Neural progenitor cell (in vitro differentiated cells): ENCODE results near the gene DLG2. TPM values are rescaled to one million over a fixed set of nuclear protein-coding genes. Genes with fewer than 3 reads are reported as not detected.

Experiments
- DNase-seq: peaks from one replicate; pipeline ENCODE4 v3.0.0-alpha.2; 2016; ENCODE audit warnings: low spot score
- H2AFZ ChIP-seq: fragments of 200-600 bp; sonication (generic); replicated peaks from 2 replicates; pipeline ENCODE4 v1.6.1; 2016; ENCODE audit warnings: antibody characterized with exemption
- H3F3A ChIP-seq: fragments of 200-600 bp; sonication (generic); 2 replicates; pipeline ENCODE4 v1.6.1; 2016; ENCODE audit warnings: antibody characterized with exemption, low read depth
- H3K27ac ChIP-seq: fragments of 200-600 bp; sonication (generic); 2 replicates; pipeline ENCODE4 v1.5.1; 2016; ENCODE audit warnings: mild to moderate bottlenecking
- H3K27me3 ChIP-seq: fragments of 200-600 bp; sonication (generic); 2 replicates; pipeline ENCODE4 v1.6.1; 2016; ENCODE audit warnings: mild to moderate bottlenecking, moderate library complexity
- H3K36me3 ChIP-seq: fragments of 200-600 bp; sonication (generic); 2 replicates; pipeline ENCODE4 v1.5.1; 2016
- H3K4me1 ChIP-seq: fragments of 200-600 bp; sonication (generic); 2 replicates; pipeline ENCODE4 v1.6.1; 2016; ENCODE audit warnings: mixed run types
- H3K4me2 ChIP-seq: fragments of 200-600 bp; sonication (generic); 2 replicates; pipeline ENCODE4 v1.6.1; 2016
- H3K4me3 ChIP-seq: fragments of 200-600 bp; sonication (generic); 2 replicates; pipeline ENCODE4 v1.5.1; 2016
- H3K79me2 ChIP-seq: fragments of 200-600 bp; sonication (generic); 2 replicates; pipeline ENCODE4 v1.6.1; 2016; ENCODE audit warnings: low read depth
- H3K9ac ChIP-seq: fragments of 200-600 bp; sonication (generic); 2 replicates; pipeline ENCODE4 v1.6.1; 2016
- H3K9me3 ChIP-seq: fragments of 200-600 bp; sonication (generic); 2 replicates; pipeline ENCODE4 v1.5.1; 2016; ENCODE audit warnings: low read depth
- H4K20me1 ChIP-seq: fragments of 200-600 bp; sonication (generic); 2 replicates; pipeline ENCODE4 v1.6.1; 2016; ENCODE audit warnings: low read depth
- H3K27ac Mint-ChIP-seq: 3 replicates; pipeline ENCODE4 v1.8.0; 2021; ENCODE audit warnings: mixed read lengths
- H3K27me3 Mint-ChIP-seq: 2 replicates; pipeline ENCODE4 v1.8.0; 2022; ENCODE audit warnings: low read depth, mild to moderate bottlenecking, inconsistent platforms, moderate library complexity, mixed read lengths; ENCODE audit not compliant: insufficient read depth
- H3K36me3 Mint-ChIP-seq: 3 replicates; pipeline ENCODE4 v1.8.0; 2021; ENCODE audit warnings: mixed read lengths
- H3K4me1 Mint-ChIP-seq: 3 replicates; pipeline ENCODE4 v1.8.0; 2021; ENCODE audit warnings: mixed read lengths
- H3K4me3 Mint-ChIP-seq: 3 replicates; pipeline ENCODE4 v1.8.0; 2021; ENCODE audit warnings: mild to moderate bottlenecking, moderate library complexity, mixed read lengths
- H3K9me3 Mint-ChIP-seq: 3 replicates; pipeline ENCODE4 v1.8.0; 2020; ENCODE audit warnings: mixed read lengths
- CTCF ChIP-seq: fragments of 200-600 bp; sonication (generic); IDR thresholded peaks from 2 replicates; pipeline ENCODE4 v1.5.1; 2017; ENCODE audit warnings: antibody characterized with exemption, mild to moderate bottlenecking
- EZH2 ChIP-seq: fragments of 200-600 bp; sonication (generic); IDR thresholded peaks from 2 replicates; pipeline ENCODE4 v1.6.1; 2017; ENCODE audit warnings: antibody characterized with exemption, mild to moderate bottlenecking, moderate library complexity
- EZH2phosphoT487 ChIP-seq: fragments of 200-600 bp; sonication (generic); IDR thresholded peaks from 2 replicates; pipeline ENCODE4 v1.6.1; 2017; ENCODE audit warnings: antibody characterized with exemption
- total RNA-seq: library from RNA; depleted of rRNA; stranded (reverse); fragments of >200 nt; gene quantifications from 2 replicates; pipeline ENCODE4 v1.2.3, GENCODE V29; 2015; ENCODE audit warnings: low replicate concordance

DLG2 gene
- total RNA-seq, 1 donor from 2014 or later = 7.5 TPM

GRCh38 chr11:83540728-83541127 is 2086.4 kb downstream of the DLG2 start:
- H3K27ac ChIP-seq = no peak overlapping the region
- no peaks in the 10 kb centered on the region for H3K9me3 Mint-ChIP-seq
- no peaks in the 10 kb centered on the region for H3K79me2 ChIP-seq
- no peak for DNase-seq
- H3K9ac ChIP-seq = no peak overlapping the region
- H3K4me3 ChIP-seq = no peak overlapping the region
- no peaks in the 10 kb centered on the region for H3K36me3 ChIP-seq
- no peak overlapping the region for H3K4me2 ChIP-seq
- peaks cover 6% of the 10 kb centered on the region for H3K4me1 ChIP-seq
- peaks cover 27% of the 10 kb centered on the region for H3K4me1 Mint-ChIP-seq
- H3K27ac Mint-ChIP-seq = no peak overlapping the region
- peaks cover 2% of the 10 kb centered on the region for H3K27me3 Mint-ChIP-seq
- no peak overlapping the region for H2AFZ ChIP-seq
- H3F3A ChIP-seq = no peaks in the 10 kb centered on the region
- H3K9me3 ChIP-seq = no peaks in the 10 kb centered on the region
- H3K27me3 ChIP-seq = no peaks in the 10 kb centered on the region
- no peaks in the 10 kb centered on the region for H4K20me1 ChIP-seq
- TF ChIP-seq EZH2 = no peak
- no peak for TF ChIP-seq CTCF
- no peak for TF ChIP-seq EZH2phosphoT487
- H3K36me3 Mint-ChIP-seq = no peaks in the 10 kb centered on the region
- H3K4me3 Mint-ChIP-seq = no peak overlapping the region

- peak; percentile 3 for DNase-seq
- Mint-ChIP-seq H3K36me3 (no peaks in the 10 kb centered on the region), H3K27me3 (peaks cover 2% of the 10 kb centered on the region), H3K9me3 (no peaks in the 10 kb centered on the region), H3K27ac (no peak overlapping the region), H3K4me3 (no peak overlapping the region), H3K4me1 (peaks cover 22% of the 10 kb centered on the region)
- no peak for TF ChIP-seq EZH2phosphoT487
- no peak for TF ChIP-seq CTCF
- TF ChIP-seq EZH2 = no peak
- H3F3A ChIP-seq = no peaks in the 10 kb centered on the region
- H3K27ac ChIP-seq = no peak overlapping the region
- H3K4me1 ChIP-seq = peaks cover under 1% of the 10 kb centered on the region
- H3K9ac ChIP-seq = no peak overlapping the region
- H3K4me2 ChIP-seq = no peak overlapping the region
- H3K9me3 ChIP-seq = no peaks in the 10 kb centered on the region
- H3K79me2 ChIP-seq = no peaks in the 10 kb centered on the region
- no peak overlapping the region for H2AFZ ChIP-seq
- H3K27me3 ChIP-seq = no peaks in the 10 kb centered on the region
- no peaks in the 10 kb centered on the region for H4K20me1 ChIP-seq
- H3K4me3 ChIP-seq = no peak overlapping the region
- H3K36me3 ChIP-seq = no peaks in the 10 kb centered on the region
These were observed 2086.9 kb downstream of the DLG2 start for GRCh38 chr11:83540112-83540675.

GRCh38 chr11:83538286-83538685 is 2088.9 kb downstream of the DLG2 start:
- Histone ChIP-seq H3K27me3 (no peaks in the 10 kb centered on the region), H3K4me1 (no peaks in the 10 kb centered on the region), H3K27ac (no peak overlapping the region), H3K9me3 (no peaks in the 10 kb centered on the region), H3F3A (no peaks in the 10 kb centered on the region), H3K4me3 (no peak overlapping the region), H3K79me2 (no peaks in the 10 kb centered on the region), H4K20me1 (no peaks in the 10 kb centered on the region), H3K9ac (no peak overlapping the region), H3K4me2 (no peak overlapping the region), H3K36me3 (no peaks in the 10 kb centered on the region), H2AFZ (no peak overlapping the region)
- TF ChIP-seq EZH2 = no peak
- no peak for TF ChIP-seq EZH2phosphoT487
- TF ChIP-seq CTCF = no peak
- Mint-ChIP-seq H3K36me3 (no peaks in the 10 kb centered on the region), H3K27me3 (peaks cover 2% of the 10 kb centered on the region), H3K27ac (no peak overlapping the region), H3K4me1 (peaks cover 28% of the 10 kb centered on the region), H3K9me3 (no peaks in the 10 kb centered on the region), H3K4me3 (no peak overlapping the region)
- no peak for DNase-seq
